Dendritic cell treated with granulocyte-macrophage colony-stimulating factor and Interleukin-4, amounts not matched to agents 40 ng/mL and 50 ng/mL, for 4 days (primary cell): ENCODE data around the gene PDCD1LG2.
"Not testable (repeated sequence)": the region's sequence is repeated elsewhere in the genome, so short reads cannot be mapped to it uniquely, and the experiment has no call there.

Experiments used
- H3K27ac Mint-ChIP-seq: one replicate; pipeline ENCODE4 v1.8.0; 2022; ENCODE audit warnings: mild to moderate bottlenecking, mixed read lengths
- H3K27me3 Mint-ChIP-seq: one replicate; pipeline ENCODE4 v1.8.0; 2022; ENCODE audit warnings: mild to moderate bottlenecking, mixed read lengths
- H3K36me3 Mint-ChIP-seq: one replicate; pipeline ENCODE4 v1.8.0; 2022; ENCODE audit warnings: low read depth, mixed read lengths
- H3K4me1 Mint-ChIP-seq: one replicate; pipeline ENCODE4 v1.8.0; 2022; ENCODE audit warnings: low read depth, mixed read lengths
- H3K4me3 Mint-ChIP-seq: one replicate; pipeline ENCODE4 v1.8.0; 2022; ENCODE audit warnings: mild to moderate bottlenecking, moderate library complexity, mixed read lengths
- H3K9me3 Mint-ChIP-seq: one replicate; pipeline ENCODE4 v1.8.0; 2022; ENCODE audit warnings: mixed read lengths
- intact Hi-C: fragments of 100-400 bp; cut with micrococcal nuclease; formaldehyde crosslinking; loops from one replicate; pipeline ENCODE4 v1.15.0; 2022

The PDCD1LG2 gene

GRCh38 chr9:5510360-5510931 is at the start of gene PDCD1LG2:
Gene PDCD1LG2, plus strand, starts transcription at chr9:5510531. Its CDS starts 12,016 bp downstream, at chr9:5522547.
- Mint-ChIP-seq H3K9me3 (no peaks in the 10 kb centered on the region), H3K4me3 (peak within 1 kb of the TSS; percentile 92), H3K27ac (peak within 1 kb of the TSS; percentile 94), H3K36me3 (peaks cover 41% of the 10 kb centered on the region), H3K27me3 (no peaks in the 10 kb centered on the region), H3K4me1 (peaks cover 83% of the 10 kb centered on the region)
- intact Hi-C loops, result loop anchor here (2.0 to 5.0 kb wide), 2 partner anchors 20 to 58 kb away; partner anchors contain the start of gene CD274

GRCh38 chr9:5464831-5465330 is 45.5 kb upstream of the PDCD1LG2 start:
- peak overlapping the region; percentile 82 for H3K27ac Mint-ChIP-seq
- peaks cover 67% of the 10 kb centered on the region for H3K4me1 Mint-ChIP-seq
- H3K27me3 Mint-ChIP-seq, intact Hi-C loops, H3K9me3 Mint-ChIP-seq, H3K4me3 Mint-ChIP-seq: not testable (repeated sequence)
- peaks cover 100% of the 10 kb centered on the region for H3K36me3 Mint-ChIP-seq

GRCh38 chr9:5466005-5466404 is 44.3 kb upstream of the PDCD1LG2 start:
- Mint-ChIP-seq H3K36me3 (peaks cover 100% of the 10 kb centered on the region), H3K9me3 (no peaks in the 10 kb centered on the region), H3K4me1 (peaks cover 63% of the 10 kb centered on the region), H3K27me3 (no peaks in the 10 kb centered on the region), H3K27ac (peak overlapping the region; percentile 82), H3K4me3 (no peak overlapping the region)
- intact Hi-C loops, result no loop called here

GRCh38 chr9:5466766-5467165 is 43.6 kb upstream of the PDCD1LG2 start:
- Mint-ChIP-seq H3K9me3 (no peaks in the 10 kb centered on the region), H3K27me3 (no peaks in the 10 kb centered on the region), H3K27ac (peak overlapping the region; percentile 82), H3K4me3 (peak overlapping the region; percentile 4), H3K36me3 (peaks cover 96% of the 10 kb centered on the region), H3K4me1 (peaks cover 63% of the 10 kb centered on the region)
- intact Hi-C loops, result no loop called here

- Mint-ChIP-seq H3K27ac (no peak overlapping the region), H3K9me3 (no peaks in the 10 kb centered on the region), H3K4me1 (peaks cover 60% of the 10 kb centered on the region), H3K36me3 (peaks cover 76% of the 10 kb centered on the region), H3K27me3 (no peaks in the 10 kb centered on the region), H3K4me3 (no peak overlapping the region)
- intact Hi-C loops, result no loop called here
These were observed 41.5 kb upstream of the PDCD1LG2 start for GRCh38 chr9:5468850-5469249.

GRCh38 chr9:5470122-5470521 is 40.2 kb upstream of the PDCD1LG2 start:
- Mint-ChIP-seq H3K4me1 (peaks cover 59% of the 10 kb centered on the region), H3K27ac (no peak overlapping the region), H3K36me3 (peaks cover 70% of the 10 kb centered on the region), H3K4me3 (no peak overlapping the region), H3K9me3 (peaks cover 4% of the 10 kb centered on the region), H3K27me3 (no peaks in the 10 kb centered on the region)
- intact Hi-C loops, result no loop called here

GRCh38 chr9:5470816-5471215 is 39.5 kb upstream of the PDCD1LG2 start:
- intact Hi-C loops, result no loop called here
- peak overlapping the region; percentile 20 for H3K27ac Mint-ChIP-seq
- H3K4me3 Mint-ChIP-seq, result no peak overlapping the region
- H3K4me1 Mint-ChIP-seq, result peaks cover 58% of the 10 kb centered on the region
- no peaks in the 10 kb centered on the region for H3K27me3 Mint-ChIP-seq
- H3K36me3 Mint-ChIP-seq, result peaks cover 70% of the 10 kb centered on the region
- peaks cover 11% of the 10 kb centered on the region for H3K9me3 Mint-ChIP-seq

- Mint-ChIP-seq H3K9me3 (peaks cover 20% of the 10 kb centered on the region), H3K4me1 (peaks cover 52% of the 10 kb centered on the region), H3K36me3 (peaks cover 37% of the 10 kb centered on the region)
- H3K27me3 Mint-ChIP-seq, intact Hi-C loops, H3K4me3 Mint-ChIP-seq, H3K27ac Mint-ChIP-seq: not testable (repeated sequence)
These were observed 34.7 kb upstream of the PDCD1LG2 start for GRCh38 chr9:5475611-5476010.

- Mint-ChIP-seq H3K36me3 (peaks cover 30% of the 10 kb centered on the region), H3K4me1 (peaks cover 60% of the 10 kb centered on the region), H3K9me3 (peaks cover 20% of the 10 kb centered on the region), H3K27ac (peak overlapping the region; percentile 74), H3K4me3 (no peak overlapping the region), H3K27me3 (no peaks in the 10 kb centered on the region)
- intact Hi-C loops, result no loop called here
These were observed 32.1 kb upstream of the PDCD1LG2 start for GRCh38 chr9:5478206-5478605.

GRCh38 chr9:5479994-5480694 is 30.2 kb upstream of the PDCD1LG2 start:
- intact Hi-C loops, result no loop called here
- H3K4me1 Mint-ChIP-seq, result peaks cover 48% of the 10 kb centered on the region
- no peak overlapping the region for H3K4me3 Mint-ChIP-seq
- H3K36me3 Mint-ChIP-seq, result peaks cover 22% of the 10 kb centered on the region
- peaks cover 15% of the 10 kb centered on the region for H3K9me3 Mint-ChIP-seq
- H3K27ac Mint-ChIP-seq, result peak overlapping the region; percentile 41
- no peaks in the 10 kb centered on the region for H3K27me3 Mint-ChIP-seq

GRCh38 chr9:5480919-5481318 is 29.4 kb upstream of the PDCD1LG2 start:
- Mint-ChIP-seq H3K4me3 (no peak overlapping the region), H3K9me3 (peaks cover 7% of the 10 kb centered on the region), H3K27ac (peak overlapping the region; percentile 82), H3K36me3 (peaks cover 14% of the 10 kb centered on the region), H3K27me3 (no peaks in the 10 kb centered on the region), H3K4me1 (peaks cover 41% of the 10 kb centered on the region)
- intact Hi-C loops, result no loop called here

- H3K4me3 Mint-ChIP-seq, result no peak overlapping the region
- H3K27ac Mint-ChIP-seq, result peak overlapping the region; percentile 82
- H3K36me3 Mint-ChIP-seq, result peaks cover 9% of the 10 kb centered on the region
- no peaks in the 10 kb centered on the region for H3K27me3 Mint-ChIP-seq
- intact Hi-C loops, result no loop called here
- peaks cover 2% of the 10 kb centered on the region for H3K9me3 Mint-ChIP-seq
- H3K4me1 Mint-ChIP-seq, result peaks cover 35% of the 10 kb centered on the region
These were observed 28.9 kb upstream of the PDCD1LG2 start for GRCh38 chr9:5481322-5482040.

GRCh38 chr9:5482194-5482593 is 28.1 kb upstream of the PDCD1LG2 start:
- peaks cover 36% of the 10 kb centered on the region for H3K4me1 Mint-ChIP-seq
- peak overlapping the region; percentile 82 for H3K27ac Mint-ChIP-seq
- no peaks in the 10 kb centered on the region for H3K9me3 Mint-ChIP-seq
- no peaks in the 10 kb centered on the region for H3K27me3 Mint-ChIP-seq
- intact Hi-C loops, result no loop called here
- no peak overlapping the region for H3K4me3 Mint-ChIP-seq
- peaks cover 4% of the 10 kb centered on the region for H3K36me3 Mint-ChIP-seq

- intact Hi-C loops, result no loop called here
- H3K4me3 Mint-ChIP-seq, result no peak overlapping the region
- peaks cover 43% of the 10 kb centered on the region for H3K4me1 Mint-ChIP-seq
- H3K36me3 Mint-ChIP-seq, result no peaks in the 10 kb centered on the region
- no peaks in the 10 kb centered on the region for H3K9me3 Mint-ChIP-seq
- no peak overlapping the region for H3K27ac Mint-ChIP-seq
- no peaks in the 10 kb centered on the region for H3K27me3 Mint-ChIP-seq
These were observed 27.0 kb upstream of the PDCD1LG2 start for GRCh38 chr9:5483306-5483705.
